Measurements from ENCODE around the gene TAB2. TPM values are rescaled to one million over a fixed set of nuclear protein-coding genes. Genes with fewer than 3 reads are reported as not detected.

TAB2 gene
- total and polyA plus RNA-seq, 2 experiments from 2014 or later = 19.8 to 59.2 TPM

- no peak overlapping the region for H3K4me3 ChIP-seq
- peaks cover 14% of the 10 kb centered on the region; the same call in 1 of the 2 replicates for H3K36me3 ChIP-seq (ENCODE audit: insufficient read depth)
- H3K27me3 Mint-ChIP-seq (ENCODE audit: insufficient read depth, low read depth, poor library complexity) = peaks cover 3% of the 10 kb centered on the region
- peaks cover 39% of the 10 kb centered on the region for H3K79me2 ChIP-seq (replicated peaks; ENCODE audit: insufficient read depth)
- no peak overlapping the region for H3K4me3 Mint-ChIP-seq
- H3K9me2 ChIP-seq (ENCODE audit: insufficient read depth) = no peaks in the 10 kb centered on the region
- no peaks in the 10 kb centered on the region for H4K20me1 ChIP-seq (replicated peaks; ENCODE audit: insufficient read depth)
- H3K4me1 ChIP-seq (ENCODE audit: insufficient read depth) = no peaks in the 10 kb centered on the region; the same call in 1 of the 2 replicates
- H3K4me2 ChIP-seq = no peak overlapping the region
- ATAC-seq = no peak
- DNase-seq (ENCODE audit: low spot score) = no peak
- peaks cover 8% of the 10 kb centered on the region; the same call in 2 of the 3 replicates for H3K4me1 Mint-ChIP-seq
- H3K27ac ChIP-seq (ENCODE audit: low read depth) = no peak overlapping the region
- no peaks in the 10 kb centered on the region for H3K9me3 Mint-ChIP-seq
- peaks cover 11% of the 10 kb centered on the region for H3K36me3 Mint-ChIP-seq (ENCODE audit: low read depth)
- H3K27me3 ChIP-seq (ENCODE audit: insufficient read depth) = no peaks in the 10 kb centered on the region
- no peak overlapping the region for H3K27ac Mint-ChIP-seq
- TF ChIP-seq STAT1 (IDR thresholded peaks at IDR 0.05; ENCODE audit: unreplicated experiment) (no peak), POLR2AphosphoS5 (IDR thresholded peaks at IDR 0.05; ENCODE audit: low read depth) (no peak), CREB1 (CRISPR knock-in tag; IDR thresholded peaks at IDR 0.05; ENCODE audit: low read depth) (no peak), ZNF114 (CRISPR knock-in tag; IDR thresholded peaks at IDR 0.05) (no peak), ZNF331 (CRISPR knock-in tag; IDR thresholded peaks at IDR 0.05; ENCODE audit: low read depth) (no peak), EZH2phosphoT487 (IDR thresholded peaks at IDR 0.05; ENCODE audit: unreplicated experiment) (no peak), REST (IDR thresholded peaks at IDR 0.05; ENCODE audit: unreplicated experiment) (no peak), EZH2 (IDR thresholded peaks at IDR 0.05; ENCODE audit: low read depth, unreplicated experiment) (no peak), NANOG (IDR thresholded peaks at IDR 0.05; ENCODE audit: borderline replicate concordance) (no peak), ETS1 (IDR thresholded peaks at IDR 0.05) (no peak), JUNB (IDR thresholded peaks at IDR 0.05; ENCODE audit: unreplicated experiment) (no peak), CTCF (conservative IDR thresholded peaks at IDR 0.05; ENCODE audit: low read depth in 2 of 2) (no peak), ZNF462 (CRISPR knock-in tag; IDR thresholded peaks at IDR 0.05) (no peak)
- H3F3A ChIP-seq (replicated peaks; ENCODE audit: low read depth) = no peaks in the 10 kb centered on the region
- no peak overlapping the region for H2AFZ ChIP-seq
These were observed 77.7 kb downstream of the TAB2 start for GRCh38 chr6:149395185-149395584.
